SK-N-SH treated with all-trans-retinoic acid at 6 μM for 48 hours (cell line): ENCODE data around the gene CPT1C.

ENCODE experiments used
- BACH2 ChIP-seq: fragments of 250-450 bp; sonication (Bioruptor Pico); IDR thresholded peaks from 2 replicates; pipeline ENCODE4 v1.9.0; 2021; ENCODE audit warnings: mild to moderate bottlenecking, borderline replicate concordance
- ESRRG ChIP-seq: fragments of 250-450 bp; sonication (Bioruptor Pico); IDR thresholded peaks from 2 replicates; pipeline ENCODE4 v1.6.1; 2021; ENCODE audit warnings: mild to moderate bottlenecking
- ISL1 ChIP-seq: fragments of 250-450 bp; sonication (Bioruptor Pico); IDR thresholded peaks from 2 replicates; pipeline ENCODE4 v2.1.2; 2022; ENCODE audit warnings: mild to moderate bottlenecking, moderate library complexity
- TCF4 ChIP-seq: fragments of 250-450 bp; sonication (Bioruptor Pico); IDR thresholded peaks from 2 replicates; pipeline ENCODE4 v1.8.0; 2021; ENCODE audit warnings: mild to moderate bottlenecking, moderate library complexity, borderline replicate concordance
- TOX ChIP-seq: fragments of 250-450 bp; sonication (Bioruptor Pico); IDR thresholded peaks from 2 replicates; pipeline ENCODE4 v1.8.0; 2021; ENCODE audit warnings: mild to moderate bottlenecking, moderate library complexity, borderline replicate concordance
- ZFP30 ChIP-seq: fragments of 450-650 bp; formaldehyde crosslinking; IDR thresholded peaks from 2 replicates; pipeline ENCODE4 v1.5.0; 2022; ENCODE audit warnings: mild to moderate bottlenecking, moderate library complexity
- ZNF70 ChIP-seq: fragments of 450-650 bp; formaldehyde crosslinking; IDR thresholded peaks from 2 replicates; pipeline ENCODE4 v1.5.0; 2020; ENCODE audit warnings: mild to moderate bottlenecking, moderate library complexity
- TF ChIP-seq, protein P1 (sequence below): fragments of 250-450 bp; sonication (Bioruptor Pico); IDR thresholded peaks from 2 replicates; pipeline ENCODE4 v1.8.0; 2020; ENCODE audit warnings: mild to moderate bottlenecking, moderate library complexity, borderline replicate concordance

DNA sequence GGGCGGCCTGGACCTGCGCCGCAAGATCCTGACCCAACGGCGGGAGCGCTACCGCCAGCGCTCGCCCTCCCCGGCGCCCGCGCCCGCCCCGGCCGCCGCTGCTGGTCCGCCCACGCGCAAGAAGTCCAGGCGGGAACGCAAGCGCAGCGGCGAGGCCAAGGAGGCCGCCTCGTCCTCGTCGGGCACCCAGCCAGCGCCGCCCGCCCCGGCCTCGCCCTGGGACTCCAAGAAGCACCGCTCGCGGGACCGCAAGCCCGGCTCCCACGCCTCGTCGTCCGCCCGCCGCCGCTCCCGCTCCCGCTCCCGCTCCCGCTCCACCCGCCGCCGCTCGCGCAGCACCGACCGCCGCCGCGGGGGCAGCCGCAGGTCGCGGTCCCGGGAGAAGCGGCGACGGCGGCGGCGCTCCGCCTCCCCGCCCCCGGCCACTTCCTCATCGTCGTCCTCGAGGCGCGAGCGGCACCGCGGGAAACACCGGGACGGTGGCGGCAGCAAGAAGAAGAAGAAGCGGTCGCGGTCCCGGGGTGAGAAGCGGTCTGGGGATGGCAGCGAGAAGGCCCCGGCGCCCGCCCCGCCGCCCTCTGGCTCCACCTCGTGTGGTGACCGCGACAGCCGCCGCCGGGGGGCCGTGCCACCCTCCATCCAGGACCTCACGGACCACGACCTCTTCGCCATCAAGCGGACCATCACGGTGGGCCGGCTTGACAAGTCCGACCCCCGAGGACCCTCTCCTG, 38.9 kb upstream of the CPT1C start:
- TF ChIP-seq BACH2 (CRISPR knock-in tag) = no peak
- no peak for TF ChIP-seq TOX (CRISPR knock-in tag)
- TF ChIP-seq ISL1 (CRISPR knock-in tag) = no peak
- TF ChIP-seq ESRRG (CRISPR knock-in tag) = no peak
- no peak for TF ChIP-seq TCF4
- TF ChIP-seq ZFP30 (CRISPR knock-in tag) = no peak
- TF ChIP-seq ZNF70 (CRISPR knock-in tag) = no peak
- TF ChIP-seq, protein P1, sequence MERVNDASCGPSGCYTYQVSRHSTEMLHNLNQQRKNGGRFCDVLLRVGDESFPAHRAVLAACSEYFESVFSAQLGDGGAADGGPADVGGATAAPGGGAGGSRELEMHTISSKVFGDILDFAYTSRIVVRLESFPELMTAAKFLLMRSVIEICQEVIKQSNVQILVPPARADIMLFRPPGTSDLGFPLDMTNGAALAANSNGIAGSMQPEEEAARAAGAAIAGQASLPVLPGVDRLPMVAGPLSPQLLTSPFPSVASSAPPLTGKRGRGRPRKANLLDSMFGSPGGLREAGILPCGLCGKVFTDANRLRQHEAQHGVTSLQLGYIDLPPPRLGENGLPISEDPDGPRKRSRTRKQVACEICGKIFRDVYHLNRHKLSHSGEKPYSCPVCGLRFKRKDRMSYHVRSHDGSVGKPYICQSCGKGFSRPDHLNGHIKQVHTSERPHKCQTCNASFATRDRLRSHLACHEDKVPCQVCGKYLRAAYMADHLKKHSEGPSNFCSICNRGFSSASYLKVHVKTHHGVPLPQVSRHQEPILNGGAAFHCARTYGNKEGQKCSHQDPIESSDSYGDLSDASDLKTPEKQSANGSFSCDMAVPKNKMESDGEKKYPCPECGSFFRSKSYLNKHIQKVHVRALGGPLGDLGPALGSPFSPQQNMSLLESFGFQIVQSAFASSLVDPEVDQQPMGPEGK (CRISPR knock-in tag) = no peak
